T-helper 2 cell (primary cell): ENCODE measurements around the gene TRAF3.
"Not testable (repeated sequence)": the region's sequence is repeated elsewhere in the genome, so short reads cannot be mapped to it uniquely, and the experiment has no call there.

ENCODE experiments used
- DNase-seq, 5 experiments: peaks; one replicate each; pipeline versions ENCODE4 v3.0.0 to v3.0.0-alpha.2; 2012 to 2022

The TRAF3 gene

DNA sequence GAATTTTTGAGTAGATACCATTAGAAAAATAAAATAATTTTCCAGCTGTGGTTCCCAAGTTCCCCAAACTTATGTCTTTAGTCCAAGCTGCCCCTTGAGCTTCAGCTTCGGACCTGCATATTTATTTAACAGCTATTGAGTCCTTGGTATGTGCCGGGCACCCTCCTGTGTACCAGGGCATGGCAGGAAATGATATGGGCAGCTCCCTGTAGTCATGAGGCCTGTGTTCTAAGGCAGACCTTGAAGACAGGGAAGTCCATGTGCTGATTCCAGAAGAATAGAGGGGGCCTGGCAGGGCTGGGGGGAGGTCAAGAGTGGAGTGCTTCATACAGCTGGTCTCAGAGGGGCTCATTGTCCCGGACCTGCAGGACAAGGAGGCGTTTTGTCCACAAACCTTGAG is 29.2 kb downstream of the TRAF3 start:
- no peak for DNase-seq

DNA sequence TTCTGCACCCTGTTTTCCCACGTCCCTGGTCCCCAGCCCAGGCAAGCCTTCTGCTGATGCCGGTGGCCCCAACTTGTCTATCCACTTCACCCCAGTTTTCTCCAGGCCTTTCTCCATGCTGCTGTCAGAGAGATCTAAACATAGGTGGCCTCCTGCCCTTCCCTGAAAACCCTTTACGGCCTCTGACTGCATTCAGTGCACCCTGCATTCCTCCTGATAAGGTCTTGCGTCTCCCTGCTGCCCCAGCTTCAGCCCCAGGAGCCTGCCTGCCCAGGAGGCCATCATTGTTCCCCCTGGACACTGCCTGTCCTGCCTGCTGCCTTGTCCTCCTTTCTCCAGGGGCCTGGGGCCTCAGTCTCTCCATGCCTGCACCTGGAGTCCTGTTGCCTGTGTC is 29.8 kb downstream of the TRAF3 start:
- no peak for DNase-seq

DNA sequence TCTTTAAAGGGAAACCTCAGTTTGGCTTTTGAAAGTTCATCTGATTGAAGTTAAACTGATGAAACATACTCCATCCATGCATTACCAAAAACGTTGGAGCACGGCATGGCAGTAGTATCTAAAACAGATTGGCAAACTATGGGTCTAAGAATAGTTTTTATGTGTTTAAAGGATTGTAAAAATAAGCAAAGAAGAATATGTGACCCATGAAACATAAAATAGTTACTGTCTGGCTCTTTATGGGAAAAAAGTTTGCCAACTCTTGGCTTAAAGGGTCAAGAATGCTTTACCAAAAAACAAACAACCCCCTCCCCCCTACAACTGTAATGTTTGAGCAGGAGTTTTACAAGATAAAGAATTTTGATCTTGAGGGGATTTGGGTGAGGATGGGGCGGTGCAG is 32.6 kb downstream of the TRAF3 start:
- no peak for DNase-seq

DNA sequence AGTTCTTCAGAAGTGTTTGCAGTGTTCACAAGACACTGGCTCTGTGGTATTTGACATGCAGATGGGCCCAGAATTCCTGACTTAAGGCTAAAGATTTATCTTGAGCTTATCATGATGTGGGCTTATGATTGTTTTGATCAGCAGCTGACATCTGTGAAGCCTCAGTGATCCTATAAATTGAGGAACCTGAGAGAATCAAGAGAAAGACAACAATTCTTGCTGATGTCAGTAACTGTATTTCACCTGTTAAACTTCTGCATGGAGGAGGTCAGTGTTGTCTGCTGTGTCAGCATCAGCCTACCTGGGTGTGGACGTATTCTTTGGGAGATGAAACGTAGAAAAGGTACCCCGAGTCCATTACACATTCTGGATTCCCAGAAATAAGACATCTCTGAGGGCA is 33.3 kb downstream of the TRAF3 start:
- no peak for DNase-seq

DNA sequence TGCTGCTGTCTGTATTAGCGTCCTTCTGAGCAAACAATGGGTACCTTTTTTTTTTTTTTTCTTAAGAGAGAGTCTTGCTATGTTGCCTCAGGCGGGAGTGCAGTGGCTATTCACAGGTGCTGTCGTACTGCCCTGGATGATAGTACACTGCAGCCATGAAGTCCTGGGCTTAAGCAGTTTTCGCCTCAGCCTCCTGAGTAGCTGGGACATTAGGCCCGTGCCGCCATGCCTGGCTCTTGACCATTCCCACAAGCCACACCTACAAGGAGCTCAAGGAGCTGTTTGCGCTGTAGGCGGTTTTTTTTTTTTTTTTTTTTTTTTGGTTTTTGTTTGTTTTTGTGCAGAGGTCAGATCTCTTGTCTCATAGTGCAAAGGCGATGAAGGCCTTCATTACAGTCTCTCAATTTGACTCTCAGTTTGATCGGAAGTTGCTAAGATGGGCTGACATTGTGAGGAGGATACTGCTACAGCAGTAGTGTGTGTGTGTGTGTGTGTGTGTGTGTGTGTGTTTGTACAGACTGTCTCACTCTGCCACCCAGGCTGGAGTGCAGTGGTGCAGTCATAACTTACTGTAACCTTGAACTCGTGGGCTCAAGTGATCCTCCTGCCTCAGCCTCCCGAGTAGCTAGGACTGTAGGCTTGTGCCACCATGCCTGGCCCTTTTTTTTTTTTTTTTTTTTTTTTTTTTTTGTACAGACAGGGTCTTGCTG is 34.2 kb downstream of the TRAF3 start:
- DNase-seq = peak in 1 of 5 experiments; percentile 66

- no peak for DNase-seq
Observed at GRCh38 chr14:102811971-102812370, 34.7 kb downstream of the TRAF3 start.

- no peak for DNase-seq
Observed at GRCh38 chr14:102813691-102814090, 36.4 kb downstream of the TRAF3 start.

GRCh38 chr14:102817318-102817717 is 40.1 kb downstream of the TRAF3 start:
- no peak for DNase-seq

DNA sequence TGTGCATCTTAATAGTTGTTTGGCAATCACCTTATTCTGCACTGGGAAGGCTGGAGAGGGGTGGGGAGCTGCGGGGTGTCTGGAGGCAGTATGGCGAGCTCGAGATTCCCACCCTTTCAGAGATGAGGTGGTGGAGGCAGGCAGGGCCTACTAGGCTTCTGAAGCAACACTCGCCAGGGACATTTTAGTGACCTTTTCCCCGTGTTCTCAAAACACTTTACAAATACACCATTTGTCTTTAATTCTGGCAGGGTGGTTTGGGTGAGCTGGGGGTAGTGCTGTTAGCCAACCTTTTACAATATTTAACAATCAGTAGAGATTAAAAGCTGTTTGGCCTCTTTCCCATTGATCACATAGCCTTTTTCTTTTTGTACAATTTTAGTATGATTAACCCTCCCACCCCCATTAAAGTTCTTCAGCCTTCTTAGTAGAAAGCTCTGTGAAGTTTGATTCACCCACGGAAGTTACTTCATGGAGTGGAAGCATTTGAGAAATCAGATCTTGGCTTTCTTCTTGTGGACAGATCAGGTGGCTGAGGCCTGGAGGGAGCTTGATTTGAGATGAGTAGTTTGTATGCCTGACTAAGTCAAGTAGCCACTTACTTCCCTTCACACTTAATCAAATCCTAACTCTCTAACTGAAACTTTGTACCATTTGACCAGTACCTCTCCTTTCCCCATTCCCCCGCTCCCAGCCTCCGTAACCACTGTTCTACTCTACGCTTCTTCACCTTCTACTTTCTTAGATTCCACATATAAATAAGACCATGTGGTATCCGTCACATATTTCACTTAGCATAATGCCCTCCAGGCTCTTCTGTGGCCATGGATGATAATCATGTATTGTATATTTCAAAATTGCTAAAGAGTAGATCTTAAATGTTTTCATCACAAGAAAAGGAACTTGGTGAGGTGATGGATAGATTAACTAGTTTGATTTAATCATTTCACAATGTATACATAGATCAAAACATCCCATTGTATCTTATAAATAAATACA is 41.0 kb downstream of the TRAF3 start:
- DNase-seq = peak in 1 of 5 experiments; percentile 43

DNA sequence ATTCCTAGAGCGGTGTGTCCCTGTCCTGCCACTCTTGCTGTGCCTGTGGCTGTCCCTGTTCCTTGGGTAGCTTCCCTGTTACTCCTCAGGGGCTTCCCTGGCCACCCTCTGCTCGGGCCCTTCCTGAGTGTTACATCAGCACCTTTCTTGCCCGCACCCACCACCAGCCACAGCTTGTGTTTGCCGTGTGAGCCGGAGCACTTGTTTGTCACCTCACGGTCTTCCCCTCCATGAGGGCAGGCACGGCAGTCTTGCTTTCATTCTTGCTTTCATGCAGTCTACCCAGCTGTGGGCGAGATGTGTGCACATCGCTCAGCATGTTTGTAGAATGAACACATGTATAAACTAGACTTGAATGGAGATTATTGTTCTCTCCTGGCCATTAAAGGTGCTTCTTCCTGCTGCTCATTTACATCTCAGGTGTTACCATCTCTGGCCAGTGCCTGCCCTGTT is 42.0 kb downstream of the TRAF3 start:
- peak; percentile 22 to 92 (median 27) for DNase-seq

DNA sequence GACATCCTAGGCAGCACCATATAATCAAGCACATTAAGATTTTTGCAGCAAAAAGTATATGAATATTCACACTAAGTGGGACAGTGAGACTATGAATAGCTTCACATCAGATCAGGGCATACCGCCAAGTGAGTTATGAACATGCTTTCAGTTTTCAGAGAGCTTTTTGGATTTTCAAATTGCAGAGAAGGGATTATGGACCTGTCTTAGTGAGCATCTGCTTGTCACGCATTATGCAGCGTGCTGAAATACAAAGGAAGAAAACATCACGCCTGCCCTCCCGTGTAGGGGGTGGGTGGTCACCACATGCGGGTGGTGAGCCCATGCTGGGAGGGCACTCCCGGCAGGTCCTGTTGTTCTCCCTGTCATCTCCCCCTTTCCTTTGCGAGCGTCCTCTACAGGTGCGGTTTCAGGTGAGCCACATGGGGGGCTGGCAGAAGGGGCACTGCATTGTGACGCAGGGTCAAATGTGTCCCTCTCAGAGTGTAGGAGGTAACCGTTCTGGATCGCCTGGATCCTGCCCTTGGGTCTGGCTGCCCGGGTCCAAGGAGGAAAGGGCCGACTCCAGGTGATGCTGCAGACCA is 42.6 kb downstream of the TRAF3 start:
- DNase-seq = peak in 1 of 5 experiments; percentile 45

- peak in 1 of 5 experiments; percentile 35 for DNase-seq
Observed at GRCh38 chr14:102821252-102821651, 44.0 kb downstream of the TRAF3 start.

DNA sequence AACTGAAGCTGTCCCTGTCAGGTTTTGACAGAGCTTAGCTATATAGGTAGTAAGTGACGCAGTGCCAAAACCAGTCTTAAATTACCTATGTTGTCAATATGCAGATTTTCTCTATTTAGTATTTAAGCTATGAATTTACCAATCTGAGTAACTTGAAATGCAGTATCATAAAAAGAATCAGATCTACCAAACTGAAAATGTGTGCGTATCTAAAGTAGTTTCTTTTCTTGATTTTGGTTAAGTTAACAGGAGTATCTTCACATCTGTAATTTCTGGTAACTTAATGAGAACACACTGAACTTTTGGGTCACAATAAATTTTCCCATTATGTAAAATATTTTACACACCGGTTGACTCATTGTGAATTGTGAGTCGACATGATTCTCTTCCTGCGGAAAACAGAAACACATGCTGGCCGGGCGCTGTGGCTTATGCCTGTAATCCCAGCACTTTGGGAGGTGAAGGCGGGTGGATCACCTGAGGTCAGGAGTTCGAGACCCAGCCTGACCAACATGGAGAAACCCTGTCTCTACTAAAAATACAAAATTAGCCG is 45.1 kb downstream of the TRAF3 start:
- DNase-seq = peak in 2 of 5 experiments; percentile 52 to 73

GRCh38 chr14:102822887-102823286 is 45.6 kb downstream of the TRAF3 start:
- not testable (repeated sequence) for DNase-seq

GRCh38 chr14:102823546-102823945 is 46.3 kb downstream of the TRAF3 start:
- DNase-seq = no peak

DNA sequence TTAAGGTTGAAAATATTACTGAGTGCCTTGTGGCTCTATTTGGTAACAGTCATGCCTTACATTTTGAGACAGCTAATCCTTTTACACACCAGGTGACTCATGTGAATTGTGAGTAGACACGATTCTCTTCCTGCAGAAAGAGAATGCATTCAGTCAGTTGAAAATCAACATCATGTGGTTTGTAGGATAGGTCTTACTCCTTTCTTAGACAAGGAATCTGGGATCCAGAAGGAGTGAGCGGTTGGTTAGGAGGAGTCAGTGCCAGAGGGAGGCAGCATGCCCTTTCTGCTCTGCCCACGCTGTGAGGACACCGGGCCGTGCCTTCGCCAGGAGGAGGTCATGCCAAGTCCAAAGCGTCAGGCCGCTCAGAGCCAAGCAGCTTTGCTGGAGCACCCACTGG is 47.6 kb downstream of the TRAF3 start:
- DNase-seq = no peak

DNA sequence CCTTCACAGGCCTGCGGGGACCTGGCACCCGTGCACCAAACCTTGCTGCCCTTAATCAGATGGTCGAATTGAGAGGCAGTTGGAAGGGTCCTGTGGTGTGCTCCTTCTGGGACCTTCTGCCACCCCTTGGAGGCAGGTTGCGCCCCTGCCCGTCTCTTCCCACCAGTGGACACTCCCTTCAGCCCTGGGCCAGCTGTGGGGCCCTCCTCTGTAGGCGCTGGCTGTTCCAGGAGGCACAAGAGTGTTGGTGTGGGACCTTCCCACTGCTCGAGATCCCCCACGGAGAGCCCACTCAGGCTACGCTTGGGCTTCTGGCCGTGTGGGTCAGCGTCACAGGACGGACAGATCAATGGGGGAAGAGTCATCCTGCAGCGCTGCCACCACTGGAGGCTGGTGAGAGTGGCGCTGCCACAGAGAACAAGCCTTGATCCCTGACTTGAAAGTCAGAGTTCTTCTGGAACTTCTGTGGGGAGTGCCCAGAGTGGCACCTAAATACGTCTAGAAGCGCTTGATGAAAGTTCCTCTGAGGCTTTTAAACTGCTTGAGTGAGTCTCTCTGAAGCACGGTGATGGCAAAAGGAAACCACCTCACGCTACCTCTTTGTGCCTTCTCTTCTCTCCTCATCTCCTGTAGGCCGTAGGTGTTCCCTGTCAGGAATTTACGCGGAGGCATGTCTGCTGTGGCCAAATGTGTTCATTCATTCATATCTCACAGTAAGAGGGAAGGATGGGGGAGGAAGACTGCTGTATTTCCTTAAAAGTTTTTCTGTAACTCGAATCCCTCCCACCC is 48.3 kb downstream of the TRAF3 start:
- no peak for DNase-seq

GRCh38 chr14:102826161-102826560 is 48.9 kb downstream of the TRAF3 start:
- no peak for DNase-seq

DNA sequence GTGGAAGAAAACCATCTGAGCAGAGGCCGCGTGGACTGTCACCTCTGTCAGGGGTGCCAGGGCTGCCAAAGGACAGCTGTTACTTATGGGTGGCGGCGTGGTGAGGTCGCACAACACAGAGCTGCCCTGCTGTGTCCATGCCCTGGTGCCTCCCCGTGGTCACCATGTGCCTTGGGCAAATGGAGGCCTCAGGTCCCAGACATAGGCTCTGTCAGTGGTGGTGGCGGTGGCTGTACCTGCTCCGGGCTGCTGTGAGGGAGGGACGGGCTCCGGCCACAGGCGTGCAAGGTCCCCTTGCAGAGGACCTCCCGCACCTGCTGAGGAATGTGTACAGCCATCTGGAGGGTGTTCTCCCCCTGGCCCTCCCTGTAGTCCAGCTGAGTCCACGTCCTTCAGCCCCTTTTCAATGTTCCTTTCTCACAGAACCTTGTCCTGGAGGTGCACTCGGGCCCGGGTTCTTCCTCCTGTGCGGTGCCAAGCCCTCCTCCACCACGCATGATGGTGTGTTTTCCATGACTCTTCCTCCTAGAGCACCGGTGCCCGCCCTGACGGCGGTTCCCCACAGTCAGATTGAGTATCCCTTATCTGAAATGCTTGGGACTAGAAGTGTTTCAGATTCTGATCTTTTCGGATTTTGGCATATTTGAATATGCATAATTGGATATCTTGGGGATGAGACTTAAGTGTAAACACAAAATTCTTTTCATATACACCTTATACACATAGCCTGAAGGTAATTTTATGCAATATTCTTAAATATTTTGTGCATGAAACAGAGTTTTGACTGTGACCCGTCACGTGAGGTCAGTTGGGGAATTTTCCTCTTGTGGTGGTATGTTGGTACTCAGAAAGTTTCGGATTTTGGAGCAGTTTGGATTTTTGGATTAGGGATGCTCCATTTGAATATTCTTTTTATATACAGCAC is 49.8 kb downstream of the TRAF3 start:
- no peak for DNase-seq

DNA sequence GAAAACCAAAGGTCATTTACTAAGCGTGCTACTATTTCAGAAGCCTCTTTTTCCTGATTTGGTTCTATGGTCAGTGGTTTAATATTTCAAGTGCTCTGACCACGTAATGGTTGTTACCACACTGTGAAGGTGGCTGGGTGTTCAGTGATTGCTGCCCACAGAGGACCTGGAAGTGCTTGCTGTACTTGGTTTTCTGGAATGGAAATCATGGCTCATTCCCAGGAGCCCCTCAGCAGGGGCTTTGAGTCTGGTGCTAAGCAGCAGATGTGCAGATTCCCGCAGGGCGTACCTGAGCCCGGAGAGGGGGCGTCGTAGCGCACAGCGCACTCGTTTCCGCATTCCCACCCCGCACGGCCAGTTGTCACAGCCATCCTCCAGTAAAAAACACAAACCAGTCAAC is 50.5 kb downstream of the TRAF3 start:
- no peak for DNase-seq

- peak in 1 of 5 experiments; percentile 46 for DNase-seq
Observed at GRCh38 chr14:102828151-102828550, 50.9 kb downstream of the TRAF3 start.
